CD4-positive, alpha-beta T cell treated with Interleukin-1 beta for 1 hour (primary cell): ENCODE data around the gene GTF2IRD1.
"Not testable (repeated sequence)": the region's sequence is repeated elsewhere in the genome, so short reads cannot be mapped to it uniquely, and the experiment has no call there.

Source experiments
- DNase-seq, 2 donors: peaks; one replicate each; pipeline ENCODE4 v3.0.0-alpha.2; 2020 to 2022

The GTF2IRD1 gene

DNA sequence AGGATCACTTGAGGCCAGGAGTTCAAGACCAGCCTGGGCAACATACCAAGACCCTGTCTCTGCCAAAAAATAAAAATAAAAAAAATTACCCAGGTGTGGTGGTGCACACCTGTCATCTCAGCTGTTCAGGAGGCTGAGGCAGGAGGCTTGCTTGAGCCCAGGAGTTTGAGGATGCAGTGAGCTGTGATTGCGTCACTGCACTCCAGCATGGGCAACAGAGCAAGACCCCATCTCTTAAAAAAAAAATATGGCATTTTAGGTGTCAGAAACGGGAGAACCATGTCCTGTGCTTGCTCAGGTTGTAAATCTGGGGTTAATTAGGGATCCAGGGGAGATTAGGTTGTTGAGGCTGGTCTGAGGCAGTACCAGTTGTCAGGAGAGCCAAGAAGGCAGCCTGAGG is 64.9 kb downstream of the GTF2IRD1 start:
- DNase-seq: no peak

DNA sequence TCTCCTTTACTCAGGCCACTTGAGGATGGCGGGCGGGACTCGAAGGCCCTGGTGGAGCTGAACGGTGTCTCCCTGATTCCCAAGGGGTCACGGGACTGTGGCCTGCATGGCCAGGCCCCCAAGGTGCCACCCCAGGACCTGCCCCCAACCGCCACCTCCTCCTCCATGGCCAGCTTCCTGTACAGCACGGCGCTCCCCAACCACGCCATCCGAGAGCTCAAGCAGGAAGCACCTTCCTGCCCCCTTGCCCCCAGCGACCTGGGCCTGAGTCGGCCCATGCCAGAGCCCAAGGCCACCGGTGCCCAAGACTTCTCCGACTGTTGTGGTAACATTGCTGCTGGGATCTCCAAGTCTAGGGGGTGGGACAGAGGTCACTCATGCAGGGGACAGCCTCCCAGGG is 65.7 kb downstream of the GTF2IRD1 start:
- no peak for DNase-seq

DNA sequence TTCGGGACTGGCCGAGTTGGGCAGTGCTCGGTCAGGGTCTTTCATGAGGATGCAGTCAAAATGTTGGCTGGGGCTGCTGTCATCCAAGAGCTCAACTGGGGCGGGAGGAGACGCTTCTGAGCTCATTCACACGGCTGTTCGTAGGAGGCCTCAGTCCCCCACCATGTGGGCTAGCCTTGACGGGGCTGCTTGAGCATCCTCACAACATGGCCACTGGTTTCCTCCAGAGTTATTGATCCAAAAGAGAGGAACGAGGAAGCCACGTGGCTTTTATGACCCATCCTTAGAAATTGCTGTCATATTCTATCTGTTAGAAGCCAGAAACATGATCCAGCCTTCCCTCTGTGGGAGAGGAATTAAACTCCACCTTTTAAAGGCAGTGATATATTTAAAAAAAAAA is 68.1 kb downstream of the GTF2IRD1 start:
- DNase-seq: no peak

DNA sequence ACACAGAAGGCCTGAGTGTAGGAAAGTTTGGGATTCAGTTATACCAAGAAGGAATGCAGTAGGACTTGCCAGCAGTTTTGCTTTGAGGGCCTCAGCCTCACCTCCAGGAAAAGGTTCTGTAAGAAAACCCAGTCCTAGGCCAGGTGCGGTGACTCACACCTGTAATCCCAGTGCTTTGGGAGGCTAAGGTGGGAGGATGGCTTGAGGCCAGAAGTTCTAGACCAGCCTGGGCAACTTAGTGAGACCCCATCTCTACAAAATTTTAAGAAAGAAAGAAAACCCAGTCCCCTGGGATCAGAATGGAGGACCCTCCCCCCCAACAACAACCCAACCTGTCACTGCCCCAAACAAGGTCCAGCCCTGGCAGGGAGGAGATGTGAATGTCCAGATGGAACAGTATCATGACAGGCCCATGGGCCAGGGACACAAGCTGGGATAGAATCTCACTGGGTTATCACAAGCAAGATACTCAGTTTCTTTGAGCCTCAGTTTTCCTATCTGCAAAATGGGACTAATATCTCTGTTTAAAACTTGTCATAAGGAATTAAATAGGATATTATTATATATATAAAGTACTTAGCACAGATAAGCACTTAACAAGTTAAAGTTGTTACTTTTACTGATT is 68.7 kb downstream of the GTF2IRD1 start:
- no peak for DNase-seq

DNA sequence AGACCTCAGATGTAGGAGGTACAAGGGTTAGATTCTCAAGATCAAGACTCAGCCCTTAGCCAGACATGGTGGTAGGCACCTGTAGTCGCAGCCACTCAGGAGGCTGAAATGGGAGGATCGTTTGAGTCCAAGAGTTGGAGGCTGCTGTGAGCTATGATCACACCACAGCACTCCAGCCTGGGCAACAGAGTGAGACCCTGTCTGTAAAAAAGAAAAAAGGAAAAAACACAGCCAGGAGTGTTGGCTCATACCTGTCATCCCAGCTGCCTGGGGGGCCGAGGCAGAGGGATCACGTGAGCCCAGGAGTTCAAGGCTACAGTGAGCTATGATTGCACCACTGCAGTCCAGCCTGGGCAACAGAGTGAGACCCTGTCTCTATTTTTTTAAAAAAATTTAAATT is 69.3 kb downstream of the GTF2IRD1 start:
- no peak for DNase-seq

DNA sequence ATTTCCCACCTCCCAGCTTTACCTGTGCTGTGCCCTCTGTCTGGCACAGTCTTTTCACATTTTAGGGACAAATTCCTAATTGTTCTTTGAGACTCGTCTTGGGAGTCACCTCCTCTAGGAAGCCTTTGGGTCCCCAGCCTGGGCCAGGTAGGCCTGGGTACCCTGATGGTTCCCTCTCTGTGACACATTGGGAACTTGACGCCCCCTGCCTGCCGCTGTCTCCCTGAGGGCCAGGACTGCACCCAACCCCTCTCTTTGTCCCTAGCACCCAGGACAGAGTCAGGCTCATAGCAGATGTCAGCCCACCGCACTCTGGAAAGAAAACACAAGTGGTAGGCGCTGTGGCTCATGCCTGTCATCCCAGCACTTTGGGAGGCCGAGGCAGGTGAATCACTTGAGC is 71.4 kb downstream of the GTF2IRD1 start:
- no peak for DNase-seq

DNA sequence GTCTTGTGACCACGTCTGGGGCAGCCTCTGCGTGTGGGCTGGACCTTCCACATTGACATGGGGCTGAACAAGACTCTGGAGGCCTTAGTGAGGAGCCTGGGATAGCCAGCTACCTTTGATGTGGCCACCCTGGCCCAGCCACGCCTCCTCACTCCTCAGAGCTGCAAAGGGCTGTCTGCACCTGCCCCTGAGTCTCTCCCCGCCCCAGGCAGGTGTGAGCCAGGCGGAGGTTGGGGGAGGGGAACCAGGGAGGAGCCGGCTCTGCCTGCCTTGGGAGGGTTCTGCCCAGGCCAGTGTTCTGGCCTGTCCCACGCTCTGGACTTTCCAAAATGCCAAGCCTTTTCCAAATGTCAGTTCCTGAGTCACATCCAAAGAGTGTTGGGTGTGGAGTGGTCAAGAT is 72.2 kb downstream of the GTF2IRD1 start:
- no peak for DNase-seq

DNA sequence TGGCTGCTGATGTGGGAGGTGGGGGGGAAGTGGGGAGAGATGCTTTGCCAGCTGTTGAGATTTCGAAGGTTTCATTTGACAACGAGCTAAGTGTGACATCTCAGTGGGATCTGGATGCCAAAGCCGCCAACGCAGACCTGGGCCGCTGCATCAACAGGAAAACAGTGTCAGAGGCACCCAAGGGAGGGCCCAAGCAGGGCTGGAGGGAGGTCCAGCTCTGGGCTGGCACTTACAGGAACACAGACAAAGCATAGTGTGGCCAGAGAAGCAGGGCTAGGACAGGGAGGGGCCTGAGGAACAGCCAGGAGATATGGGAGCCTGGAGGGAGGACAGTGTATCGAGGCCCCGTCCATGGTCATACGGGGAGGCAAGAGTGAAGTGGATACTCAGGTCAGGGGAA is 73.1 kb downstream of the GTF2IRD1 start:
- DNase-seq: no peak

DNA sequence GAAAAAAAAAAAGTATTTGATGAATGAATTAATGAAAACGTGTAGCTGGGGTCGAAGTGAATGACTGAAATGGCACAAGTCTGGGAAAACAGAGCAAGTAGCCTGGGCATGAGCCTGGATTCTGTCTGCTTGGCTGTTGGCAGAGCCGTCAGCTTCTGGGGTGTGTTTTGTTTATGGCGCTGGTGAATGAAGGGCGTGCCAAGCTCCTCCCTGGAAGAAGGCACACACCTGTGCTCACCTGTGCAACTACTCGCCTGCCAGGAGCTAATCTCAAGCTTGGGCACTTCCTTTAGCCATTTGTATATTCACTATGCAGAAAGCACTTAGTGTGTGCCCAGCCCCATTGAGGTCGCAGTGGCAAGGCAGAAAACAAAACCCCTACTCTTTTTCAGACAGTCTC is 74.1 kb downstream of the GTF2IRD1 start:
- DNase-seq: no peak

DNA sequence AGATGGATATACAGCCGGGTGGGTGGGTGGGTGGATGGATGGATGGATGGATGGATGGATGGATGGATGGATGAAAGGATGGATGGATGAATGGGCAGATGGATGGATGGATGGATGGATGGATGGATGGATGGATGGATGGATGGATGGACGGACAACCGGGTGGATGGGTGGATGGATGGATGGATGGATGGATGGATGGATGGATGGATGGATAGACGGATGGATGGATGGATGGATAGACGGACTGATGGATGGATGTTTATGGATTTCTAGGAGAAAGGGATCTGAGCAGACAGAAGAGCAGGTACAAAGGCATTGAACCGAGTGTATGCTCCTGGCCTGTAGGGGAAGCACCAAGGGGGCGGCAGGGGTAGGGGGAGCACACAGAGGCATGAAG is 75.1 kb downstream of the GTF2IRD1 start:
- not testable (repeated sequence) for DNase-seq

DNA sequence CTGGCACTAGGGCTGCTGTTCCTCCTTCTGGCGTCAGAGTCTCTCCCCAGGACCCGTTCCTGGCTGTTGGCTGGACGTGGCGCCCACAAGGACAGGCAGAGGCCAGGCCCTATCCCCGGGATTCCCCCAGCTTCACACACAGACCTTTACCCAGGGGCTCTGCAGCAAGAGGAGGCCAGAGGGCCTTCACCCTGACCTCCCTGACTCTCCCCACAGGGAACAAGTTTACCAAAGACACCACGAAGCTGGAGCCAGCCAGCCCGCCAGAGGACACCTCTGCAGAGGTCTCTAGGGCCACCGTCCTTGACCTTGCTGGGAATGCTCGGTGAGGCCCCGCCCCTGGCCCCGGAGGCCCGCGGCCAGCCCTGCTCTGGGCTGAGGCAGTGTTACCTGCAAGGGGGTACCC is 82.2 kb downstream of the GTF2IRD1 start:
- DNase-seq: no peak

DNA sequence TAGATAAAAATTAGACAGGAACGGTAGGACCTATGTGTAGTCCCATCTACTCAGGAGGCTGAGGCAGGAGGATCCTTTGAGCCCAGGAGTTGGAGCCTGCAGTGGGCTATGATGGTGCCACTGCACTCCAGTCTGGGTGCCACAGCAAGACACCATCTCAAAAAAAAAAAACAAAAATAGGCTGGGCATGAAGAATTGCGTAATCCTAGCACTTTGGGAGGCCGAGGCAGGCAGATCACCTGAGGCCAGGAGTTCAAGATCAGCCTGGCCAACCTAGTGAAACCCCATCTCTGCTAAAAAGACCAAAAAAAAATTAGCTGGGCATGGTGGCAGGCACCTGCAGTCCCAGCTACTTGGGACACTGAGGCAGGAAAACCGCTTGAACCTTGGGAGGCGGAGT is 88.2 kb downstream of the GTF2IRD1 start:
- DNase-seq: not testable (repeated sequence)

DNA sequence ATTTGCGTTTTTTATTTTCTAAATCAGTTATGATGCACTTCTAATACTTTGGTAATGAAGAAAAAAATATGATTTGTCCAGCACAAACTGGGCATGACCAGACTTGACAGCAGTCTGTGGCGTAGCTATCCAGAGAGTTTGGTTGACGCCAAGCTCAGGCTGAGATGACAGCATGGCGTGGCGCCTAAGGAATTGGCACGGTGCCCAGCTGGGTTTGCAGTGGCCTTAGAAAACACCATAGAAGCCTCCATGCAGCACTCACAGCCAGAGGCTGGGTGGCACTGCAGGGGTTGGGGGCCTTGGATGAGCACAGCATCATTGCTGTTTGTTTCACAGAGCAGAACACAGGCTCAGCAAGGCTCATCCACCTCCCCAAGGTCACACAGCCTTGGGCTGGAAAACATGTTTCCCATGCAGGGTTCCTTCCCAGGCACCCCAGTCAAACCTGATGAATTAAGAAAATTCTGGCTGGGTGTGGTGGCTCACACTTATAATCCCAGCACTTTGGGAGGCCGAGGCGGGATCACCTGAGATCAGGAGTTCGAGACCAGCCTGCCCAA is 88.9 kb downstream of the GTF2IRD1 start:
- no peak for DNase-seq

DNA sequence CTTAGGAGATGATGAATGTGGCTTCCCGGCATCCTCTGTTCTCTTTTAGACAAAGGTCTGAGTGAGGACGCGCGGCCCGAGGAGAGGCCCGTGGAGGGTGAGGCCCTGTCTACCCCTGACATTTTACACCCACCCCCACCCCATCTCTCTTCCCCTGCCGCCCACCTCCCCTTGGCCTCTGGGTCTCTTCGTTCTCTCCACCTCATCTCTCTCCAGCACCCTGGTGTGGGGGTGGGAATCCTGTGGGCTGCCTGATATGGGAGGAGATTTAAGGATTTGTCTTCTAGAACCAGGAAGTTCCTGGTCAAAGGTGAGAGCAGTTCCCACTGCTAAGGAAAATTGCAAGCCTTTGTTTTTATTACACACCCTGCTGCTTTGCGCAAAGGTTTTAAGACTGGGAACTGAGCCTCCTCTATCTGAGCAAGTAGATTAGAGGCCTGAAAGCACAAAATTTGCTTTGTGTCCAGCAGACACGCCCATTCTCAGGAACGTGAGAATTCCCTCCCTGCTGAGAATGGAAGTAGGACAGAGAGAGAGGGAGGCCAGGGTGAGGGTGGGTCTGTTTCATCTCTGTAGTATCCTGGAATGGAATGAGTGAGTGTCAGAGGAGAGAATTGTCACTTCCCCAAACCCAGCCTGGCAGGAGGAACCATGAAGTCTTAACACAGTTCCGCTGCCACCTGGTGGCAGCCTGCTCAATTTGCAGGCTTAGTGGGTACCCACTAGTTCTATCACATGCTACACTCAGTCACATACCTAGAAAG is 91.2 kb downstream of the GTF2IRD1 start:
- DNase-seq: peak in 1 of 2 donors; percentile 26

DNA sequence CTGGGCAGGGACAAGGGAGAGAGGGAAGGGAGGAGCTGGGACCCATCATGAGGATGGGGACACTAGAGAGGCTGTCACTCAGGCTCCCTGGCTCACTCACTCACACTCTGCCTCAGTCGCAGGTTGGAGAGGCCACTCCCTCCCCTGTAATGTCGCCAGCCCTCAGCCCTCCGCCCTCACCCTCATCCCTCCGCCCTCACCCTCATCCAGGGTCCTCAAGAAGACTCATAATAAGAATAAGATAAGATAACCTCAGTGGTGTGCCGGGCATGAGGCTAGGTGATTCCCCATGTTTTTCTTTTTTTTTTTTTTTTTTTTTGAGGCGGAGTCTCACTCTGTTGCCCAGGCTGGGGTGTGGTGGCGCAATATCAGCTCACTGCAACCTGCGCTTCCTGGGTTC is 92.2 kb downstream of the GTF2IRD1 start:
- DNase-seq: no peak

DNA sequence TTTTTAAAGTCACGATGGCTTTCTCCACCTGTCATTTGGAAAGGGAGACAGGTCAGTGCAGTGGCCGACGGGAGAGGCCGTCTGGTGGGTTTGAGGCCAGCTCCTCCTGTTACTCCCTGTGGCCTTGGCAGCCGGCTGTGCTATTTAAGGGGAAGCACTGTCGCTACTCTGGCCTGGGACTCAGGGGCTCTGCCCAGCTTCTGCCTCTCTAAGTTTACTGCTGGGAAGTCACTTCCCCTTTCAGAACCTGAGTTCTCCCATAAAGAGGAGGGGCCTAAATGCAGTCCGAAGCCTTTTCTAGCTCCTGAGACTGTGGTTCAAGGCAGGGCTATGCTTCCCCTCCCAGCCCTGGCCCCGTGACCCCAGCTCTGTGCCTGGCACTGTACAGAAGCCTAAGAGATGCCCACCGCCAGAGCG is 99.9 kb downstream of the GTF2IRD1 start:
- DNase-seq: not testable (repeated sequence)

DNA sequence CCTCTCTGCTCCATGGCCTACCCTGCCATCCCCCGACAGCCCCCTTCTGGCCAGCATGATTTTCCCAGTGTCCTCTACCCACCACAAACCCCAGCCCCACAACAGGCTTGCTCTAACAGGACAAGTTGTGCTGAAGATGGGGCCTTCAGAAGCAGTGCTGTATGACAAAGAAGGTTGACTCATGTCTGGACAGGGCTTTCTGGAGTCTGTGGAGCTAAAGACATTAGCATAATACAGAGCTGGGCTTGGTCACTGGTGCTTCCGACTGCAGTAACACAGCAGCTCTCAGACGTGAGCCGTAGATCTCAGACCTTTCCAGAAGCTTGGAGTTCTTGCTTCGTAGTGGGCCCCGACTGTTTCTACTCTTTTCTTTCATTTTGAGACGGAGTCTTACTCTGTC is 100.5 kb downstream of the GTF2IRD1 start:
- no peak for DNase-seq

DNA sequence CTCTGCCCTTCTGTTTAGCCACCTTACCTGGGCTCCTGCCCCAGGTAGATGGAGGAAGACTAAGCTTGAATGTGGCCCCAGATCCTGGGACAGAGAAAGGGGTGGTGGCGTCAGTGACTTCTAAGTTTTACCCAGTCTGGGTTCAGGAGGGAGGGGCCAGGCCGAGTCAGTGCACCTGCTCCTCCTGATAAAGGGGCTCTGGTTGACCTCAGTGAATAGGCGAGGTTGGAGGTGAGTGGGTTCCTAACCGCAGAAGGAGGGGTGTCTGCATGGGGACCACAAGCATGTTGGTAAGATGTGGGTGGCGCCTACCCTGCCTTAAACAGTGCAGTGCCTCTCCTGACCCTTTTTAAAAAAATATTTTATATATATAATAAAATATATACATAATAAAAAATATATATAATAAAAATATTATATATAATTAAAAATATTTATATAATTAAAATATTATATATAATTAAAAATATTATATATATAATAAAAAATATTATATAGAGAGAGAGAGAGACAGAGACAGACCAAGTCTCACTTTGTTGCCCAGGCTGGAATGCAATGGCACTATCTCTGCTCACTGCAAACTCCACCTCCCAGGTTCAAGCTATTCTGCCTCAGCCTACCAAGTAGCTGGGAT is 106.5 kb downstream of the GTF2IRD1 start:
- no peak for DNase-seq

DNA sequence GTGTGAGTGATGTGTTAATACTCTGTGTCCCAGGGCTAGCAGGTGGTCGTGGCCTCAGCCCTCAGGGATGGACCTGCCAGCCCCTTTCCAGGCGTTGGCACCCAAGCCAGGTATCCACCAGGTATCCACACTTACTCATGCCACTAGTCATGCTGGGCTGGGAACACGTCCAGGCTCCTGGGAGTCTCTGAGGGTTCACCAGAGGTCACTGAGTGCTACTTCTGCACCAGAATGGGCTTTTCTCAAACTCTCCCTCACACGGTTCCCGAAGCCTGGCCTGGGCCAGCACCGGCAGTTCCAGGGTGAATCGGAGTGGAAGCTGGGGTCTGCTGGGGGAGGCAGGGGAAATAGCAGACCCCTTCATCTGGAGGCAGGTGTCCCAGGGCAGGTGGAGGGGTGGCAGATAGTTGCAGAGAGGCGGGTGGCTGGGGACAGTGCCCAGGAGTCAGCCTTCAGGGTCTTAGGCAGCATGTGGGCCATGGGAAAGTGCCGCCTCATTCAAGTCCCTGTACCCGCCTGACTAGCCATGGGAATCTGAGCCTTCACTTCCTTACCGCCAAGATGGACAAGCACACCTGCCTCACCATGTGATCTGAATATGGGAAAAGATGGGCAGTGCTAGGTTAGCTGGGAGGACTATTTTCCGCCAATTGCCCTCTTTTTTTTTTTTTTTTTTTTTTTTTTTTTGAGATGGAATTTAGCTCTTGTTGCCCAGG is 108.3 kb downstream of the GTF2IRD1 start:
- DNase-seq: no peak

DNA sequence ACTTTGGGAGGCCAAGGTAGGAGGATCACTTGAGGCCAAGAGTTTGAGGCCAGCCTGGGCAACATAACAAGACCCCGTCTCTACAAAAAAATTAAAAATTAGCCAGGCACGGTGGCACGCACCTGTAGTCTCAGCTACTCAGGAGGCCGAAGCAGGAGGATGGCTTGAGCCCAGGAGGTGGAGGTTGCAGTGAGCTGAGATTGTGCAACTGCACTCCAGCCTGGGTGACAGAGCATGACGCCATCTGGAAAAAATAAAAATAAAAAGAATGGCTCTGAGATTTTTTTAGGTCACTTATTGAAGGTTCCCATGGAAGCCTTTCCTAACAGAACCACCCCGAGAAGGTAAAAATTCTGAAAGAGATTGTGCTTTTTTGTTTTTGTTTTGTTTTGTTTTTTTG is 109.9 kb downstream of the GTF2IRD1 start:
- DNase-seq: not testable (repeated sequence)

DNA sequence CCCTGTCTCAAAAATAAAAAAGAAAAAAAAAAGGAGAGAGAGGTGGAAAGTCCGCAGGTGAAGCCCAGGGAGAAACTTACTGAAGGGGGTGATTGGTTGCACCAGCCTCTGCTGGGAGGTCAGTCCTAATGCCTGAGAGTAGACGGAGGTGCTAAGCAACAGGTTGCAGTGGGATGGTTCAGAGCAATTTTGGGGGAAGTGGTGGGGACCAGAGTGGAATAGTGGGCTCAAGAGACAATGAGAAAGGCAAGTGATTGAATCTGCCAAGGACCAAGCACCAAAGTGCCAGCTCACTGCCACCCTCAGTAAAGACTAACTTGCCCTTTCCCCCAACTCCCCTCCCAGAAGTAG is 113.6 kb downstream of the GTF2IRD1 start:
- DNase-seq: no peak

DNA sequence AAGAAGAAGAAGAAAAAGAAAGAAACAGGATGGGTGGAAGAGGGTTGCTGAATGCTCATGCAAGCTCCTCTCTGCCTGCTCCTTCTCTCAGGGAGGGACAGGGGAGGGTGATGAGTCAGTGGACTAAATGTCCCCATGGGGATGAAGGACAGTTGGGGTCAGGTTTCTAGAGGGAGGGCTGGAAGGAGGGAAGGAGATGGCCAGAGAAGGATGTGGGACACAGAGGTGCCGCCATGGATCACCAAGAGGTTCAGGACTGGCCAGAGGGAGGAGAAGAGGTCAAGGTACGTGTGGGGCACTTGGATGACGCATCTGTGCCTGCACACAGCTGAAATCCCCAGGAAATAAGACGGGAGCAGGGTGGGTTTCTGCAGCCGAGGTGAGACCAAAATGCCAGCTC is 115.0 kb downstream of the GTF2IRD1 start:
- DNase-seq: no peak

DNA sequence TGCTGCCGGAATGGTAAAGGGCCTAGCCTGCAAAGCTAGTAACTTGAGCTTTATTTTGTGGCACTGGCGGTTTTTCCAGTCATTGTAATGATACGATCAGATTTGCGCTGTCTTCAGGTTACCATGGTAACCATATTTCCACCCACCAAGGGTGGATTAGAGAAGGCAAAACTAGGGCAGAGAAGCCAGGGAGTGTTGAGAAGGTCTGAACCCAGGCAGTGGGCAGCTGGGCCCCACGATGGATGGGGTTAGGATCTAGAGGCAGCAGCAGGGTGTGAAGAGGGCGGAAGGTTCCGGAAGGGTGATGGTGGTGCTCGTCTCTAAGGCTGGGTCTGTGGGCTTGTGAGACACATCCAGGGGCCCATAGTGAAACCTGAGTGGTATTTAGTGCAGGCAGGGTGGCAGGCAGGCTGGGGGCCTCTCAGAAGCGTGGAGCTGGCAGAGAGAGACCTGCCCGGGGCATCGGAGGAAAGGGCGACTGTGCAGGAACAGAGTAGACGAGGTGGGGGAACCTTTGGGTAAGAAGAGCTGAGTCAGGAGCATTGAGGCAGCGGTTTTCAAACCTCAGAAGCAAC is 115.9 kb downstream of the GTF2IRD1 start:
- DNase-seq: peak in 1 of 2 donors; percentile 24
